Measurements from ENCODE around the gene CAMK1D. TPM values are rescaled to one million over a fixed set of nuclear protein-coding genes. Genes with fewer than 3 reads are reported as not detected.
A peak's percentile ranks its signal among the peaks of the same experiment; 100 is the strongest.

CAMK1D gene
- polyA plus RNA-seq, 1 donor (not counting 4 experiments of a cell fraction or from before 2014, with no cell fraction given): 0.76 TPM

DNA sequence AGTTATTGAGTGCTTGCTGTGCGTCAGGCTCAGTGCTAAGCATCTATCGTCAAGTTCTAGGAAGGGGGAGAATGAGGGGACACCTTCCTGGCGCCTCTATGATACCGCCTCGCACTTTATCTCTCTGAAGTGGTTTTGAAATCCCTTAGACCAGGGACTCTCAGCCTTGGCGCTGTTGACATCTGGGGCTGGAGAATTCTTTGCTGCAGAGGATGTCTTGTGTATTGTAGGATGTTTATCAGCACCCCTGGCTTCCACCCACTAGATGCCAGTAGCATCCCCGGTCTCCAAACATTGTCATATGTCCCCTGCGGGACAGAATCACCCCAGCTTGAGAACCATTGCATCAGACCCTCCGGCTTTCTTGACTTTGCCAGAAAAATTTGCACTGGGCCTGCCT, 366.7 kb downstream of the CAMK1D start:
- TF ChIP-seq, protein P1, sequence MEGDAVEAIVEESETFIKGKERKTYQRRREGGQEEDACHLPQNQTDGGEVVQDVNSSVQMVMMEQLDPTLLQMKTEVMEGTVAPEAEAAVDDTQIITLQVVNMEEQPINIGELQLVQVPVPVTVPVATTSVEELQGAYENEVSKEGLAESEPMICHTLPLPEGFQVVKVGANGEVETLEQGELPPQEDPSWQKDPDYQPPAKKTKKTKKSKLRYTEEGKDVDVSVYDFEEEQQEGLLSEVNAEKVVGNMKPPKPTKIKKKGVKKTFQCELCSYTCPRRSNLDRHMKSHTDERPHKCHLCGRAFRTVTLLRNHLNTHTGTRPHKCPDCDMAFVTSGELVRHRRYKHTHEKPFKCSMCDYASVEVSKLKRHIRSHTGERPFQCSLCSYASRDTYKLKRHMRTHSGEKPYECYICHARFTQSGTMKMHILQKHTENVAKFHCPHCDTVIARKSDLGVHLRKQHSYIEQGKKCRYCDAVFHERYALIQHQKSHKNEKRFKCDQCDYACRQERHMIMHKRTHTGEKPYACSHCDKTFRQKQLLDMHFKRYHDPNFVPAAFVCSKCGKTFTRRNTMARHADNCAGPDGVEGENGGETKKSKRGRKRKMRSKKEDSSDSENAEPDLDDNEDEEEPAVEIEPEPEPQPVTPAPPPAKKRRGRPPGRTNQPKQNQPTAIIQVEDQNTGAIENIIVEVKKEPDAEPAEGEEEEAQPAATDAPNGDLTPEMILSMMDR (optimal IDR thresholded peaks at IDR 0.05 in 1 of 3, IDR thresholded peaks at IDR 0.05 in 1 of 3, conservative IDR thresholded peaks at IDR 0.05 in 1 of 3; ENCODE audit: extremely low read depth in 1 of 3, insufficient read depth in 2 of 3, low read length in 3 of 3): no peak
- no peak for TF ChIP-seq EZH2 (IDR thresholded peaks at IDR 0.05; ENCODE audit: low read length)
- H2AFZ ChIP-seq (ENCODE audit: control insufficient read depth, low read length): no peak overlapping the region
- H3K9me3 ChIP-seq (ENCODE audit: control insufficient read depth, low read depth, low read length): no peaks in the 10 kb centered on the region
- no peaks in the 10 kb centered on the region for H3K27me3 ChIP-seq (ENCODE audit: control insufficient read depth, extremely low read depth, insufficient read depth, low read length)
- FAIRE-seq (no peak), DNase-seq (ENCODE audit: low read depth, low spot score) (no peak)
- H4K20me1 ChIP-seq (ENCODE audit: control insufficient read depth, extremely low read depth, insufficient read depth, low read length): no peaks in the 10 kb centered on the region
- no peak overlapping the region for H3K4me2 ChIP-seq (ENCODE audit: control insufficient read depth, extremely low read depth, insufficient read depth, low read depth, low read length)
- no peak overlapping the region for H3K4me3 ChIP-seq (ENCODE audit: control insufficient read depth in 2 of 3, extremely low read depth in 1 of 3, insufficient read depth in 2 of 3, low read depth in 1 of 3, low read length in 3 of 3)
- no peak overlapping the region for H3K9ac ChIP-seq (ENCODE audit: control insufficient read depth, extremely low read depth, insufficient read depth, low read length)
- no peaks in the 10 kb centered on the region for H3K79me2 ChIP-seq (ENCODE audit: control insufficient read depth, insufficient read depth, low read length)
- H3K4me1 ChIP-seq (ENCODE audit: control insufficient read depth, extremely low read depth, insufficient read depth, low read length): peaks cover 37% of the 10 kb centered on the region
- dilution Hi-C loops (cut with MboI; ENCODE audit: extremely low pct_ligation_motif_present, low sequenced_read_pairs): no loop called here
- H3K36me3 ChIP-seq (ENCODE audit: control insufficient read depth in 2 of 2, extremely low read depth in 1 of 2, insufficient read depth in 2 of 2, low read length in 2 of 2): no peaks in the 10 kb centered on the region
- H3K9me1 ChIP-seq (ENCODE audit: control insufficient read depth, extremely low read depth, insufficient read depth, low read length): no peaks in the 10 kb centered on the region
- H3K27ac ChIP-seq (ENCODE audit: control insufficient read depth, insufficient read depth, low read length): no peak overlapping the region

DNA sequence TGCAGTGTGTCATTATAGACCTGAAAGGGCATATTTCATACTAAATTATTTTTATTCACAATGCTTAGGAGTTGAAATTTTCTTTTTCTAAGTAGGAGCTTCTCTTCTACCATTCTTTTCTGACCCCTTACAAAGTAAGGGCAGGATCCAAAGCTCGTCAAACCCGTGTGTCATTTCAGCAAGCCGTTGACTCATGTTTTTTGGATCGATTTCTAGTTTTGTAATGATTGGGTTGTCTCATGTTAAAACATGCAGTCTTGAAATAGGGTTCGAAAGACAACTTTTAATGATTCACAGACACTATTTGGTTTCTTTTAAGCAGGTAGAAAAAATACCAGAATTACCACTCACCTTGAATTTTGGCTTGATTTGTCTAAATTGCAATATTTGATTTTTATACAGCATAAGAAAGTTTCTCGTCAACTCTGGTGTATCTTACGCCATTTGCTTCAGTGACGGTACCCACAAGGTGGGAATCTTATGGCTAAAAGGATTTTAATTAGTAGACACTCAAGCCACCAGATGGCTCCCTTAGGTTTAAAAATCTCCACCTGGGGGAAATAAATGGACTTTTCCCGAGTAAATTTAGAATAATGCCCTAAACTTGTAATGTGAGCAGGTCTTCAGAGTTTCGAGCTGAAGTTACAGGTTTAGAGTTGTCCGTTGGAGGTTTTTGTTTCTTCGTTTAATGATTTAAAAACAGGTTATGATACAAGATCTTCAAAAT, 368.8 kb downstream of the CAMK1D start:
- peak overlapping the region; percentile 77 for H3K27ac ChIP-seq (ENCODE audit: control insufficient read depth, insufficient read depth, low read length)

More for the DNA sequence above, 368.8 kb downstream of the CAMK1D start:
- FAIRE-seq (peak; percentile 81), DNase-seq (ENCODE audit: low read depth, low spot score) (no peak)
- dilution Hi-C loops (cut with MboI; ENCODE audit: extremely low pct_ligation_motif_present, low sequenced_read_pairs): no loop called here
- Histone ChIP-seq H3K79me2 (ENCODE audit: control insufficient read depth, insufficient read depth, low read length) (no peaks in the 10 kb centered on the region), H3K9me1 (ENCODE audit: control insufficient read depth, extremely low read depth, insufficient read depth, low read length) (no peaks in the 10 kb centered on the region), H3K4me1 (ENCODE audit: control insufficient read depth, extremely low read depth, insufficient read depth, low read length) (peaks cover 33% of the 10 kb centered on the region), H2AFZ (ENCODE audit: control insufficient read depth, low read length) (no peak overlapping the region), H3K9ac (ENCODE audit: control insufficient read depth, extremely low read depth, insufficient read depth, low read length) (no peak overlapping the region), H3K4me2 (ENCODE audit: control insufficient read depth, extremely low read depth, insufficient read depth, low read depth, low read length) (peak overlapping the region; percentile 64), H3K9me3 (ENCODE audit: control insufficient read depth, low read depth, low read length) (no peaks in the 10 kb centered on the region), H4K20me1 (ENCODE audit: control insufficient read depth, extremely low read depth, insufficient read depth, low read length) (no peaks in the 10 kb centered on the region), H3K36me3 (ENCODE audit: control insufficient read depth in 2 of 2, extremely low read depth in 1 of 2, insufficient read depth in 2 of 2, low read length in 2 of 2) (no peaks in the 10 kb centered on the region), H3K4me3 (ENCODE audit: control insufficient read depth in 2 of 3, extremely low read depth in 1 of 3, insufficient read depth in 2 of 3, low read depth in 1 of 3, low read length in 3 of 3) (peak overlapping the region in 2 of 3 experiments; percentile 18 to 34), H3K27me3 (ENCODE audit: control insufficient read depth, extremely low read depth, insufficient read depth, low read length) (no peaks in the 10 kb centered on the region)
- TF ChIP-seq, protein P1 (optimal IDR thresholded peaks at IDR 0.05 in 1 of 3, IDR thresholded peaks at IDR 0.05 in 1 of 3, conservative IDR thresholded peaks at IDR 0.05 in 1 of 3; ENCODE audit: extremely low read depth in 1 of 3, insufficient read depth in 2 of 3, low read length in 3 of 3): peak in 2 of 3 experiments; percentile 11 to 26
- no peak for TF ChIP-seq EZH2 (IDR thresholded peaks at IDR 0.05; ENCODE audit: low read length)

All from keratinocyte (primary cell).